CD4-positive, alpha-beta T cell treated with Interleukin-17A for 1 hour (primary cell): ENCODE data around the gene BTBD1.
"Not testable (repeated sequence)": the region's sequence is repeated elsewhere in the genome, so short reads cannot be mapped to it uniquely, and the experiment has no call there.

Experiments
- DNase-seq: peaks from one replicate; pipeline ENCODE4 v3.0.0-alpha.2; 2020

BTBD1 gene

DNA sequence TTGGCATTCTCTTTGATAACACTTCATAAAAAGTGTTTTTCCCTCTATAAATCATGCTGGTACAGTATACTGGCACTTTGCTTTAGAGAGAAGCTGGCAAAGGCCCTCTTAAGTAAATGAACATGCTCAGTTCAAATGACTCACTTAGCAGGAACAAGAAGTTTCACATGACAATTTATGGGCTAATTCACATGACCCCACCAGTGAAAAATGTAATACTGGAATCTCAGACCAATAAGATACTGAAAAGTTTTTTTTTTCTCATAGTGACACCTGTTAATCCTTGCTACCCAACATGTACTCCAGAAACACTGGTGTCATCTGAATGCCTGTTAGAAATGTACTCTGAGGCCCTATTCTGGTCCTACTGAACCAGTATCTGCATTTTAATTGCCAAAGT lies 13.9 kb downstream of the BTBD1 start:
- no peak for DNase-seq

- no peak for DNase-seq
Observed at GRCh38 chr15:83046558-83047127, 20.4 kb downstream of the BTBD1 start.

- no peak for DNase-seq
Observed at GRCh38 chr15:83044156-83044555, 22.9 kb downstream of the BTBD1 start.

DNA sequence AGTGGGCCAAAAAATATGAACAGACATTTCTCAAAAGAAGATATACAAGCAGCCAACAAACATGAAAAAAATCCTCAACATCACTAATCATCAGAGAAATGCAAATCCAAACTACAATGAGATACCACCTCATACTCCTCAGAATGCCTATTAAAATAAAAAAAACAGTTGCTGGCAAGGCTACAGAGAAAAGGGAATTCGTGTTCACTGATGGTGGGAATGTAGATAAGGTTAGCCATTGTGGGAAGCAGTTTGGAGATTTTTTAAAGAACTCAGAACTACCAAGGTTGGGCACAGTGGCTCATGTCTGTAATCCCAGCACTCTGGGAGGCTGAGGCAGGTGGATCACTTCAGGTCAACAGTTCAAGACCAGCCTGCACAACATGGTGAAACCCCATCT lies 27.8 kb downstream of the BTBD1 start:
- DNase-seq, result no peak

- no peak for DNase-seq
Observed at GRCh38 chr15:83036253-83036652, 30.8 kb downstream of the BTBD1 start.

DNA sequence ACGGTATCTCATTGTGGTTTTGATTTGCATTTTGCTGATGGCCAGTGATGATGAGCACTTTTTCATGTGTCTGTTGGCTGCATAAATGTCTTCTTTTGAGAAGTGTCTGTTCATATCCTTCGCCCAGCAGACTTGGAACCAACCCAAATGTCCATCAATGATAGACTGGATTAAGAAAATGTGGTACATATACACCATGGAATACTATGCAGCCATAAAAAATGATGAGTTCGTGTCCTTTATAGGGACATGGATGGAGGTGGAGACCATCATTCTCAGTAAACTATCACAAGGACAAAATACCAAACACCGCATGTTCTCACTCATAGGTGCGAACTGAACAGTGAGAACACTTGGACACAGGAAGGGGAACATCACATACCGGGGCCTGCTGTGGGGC lies 35.8 kb downstream of the BTBD1 start:
- DNase-seq, result not testable (repeated sequence)

DNA sequence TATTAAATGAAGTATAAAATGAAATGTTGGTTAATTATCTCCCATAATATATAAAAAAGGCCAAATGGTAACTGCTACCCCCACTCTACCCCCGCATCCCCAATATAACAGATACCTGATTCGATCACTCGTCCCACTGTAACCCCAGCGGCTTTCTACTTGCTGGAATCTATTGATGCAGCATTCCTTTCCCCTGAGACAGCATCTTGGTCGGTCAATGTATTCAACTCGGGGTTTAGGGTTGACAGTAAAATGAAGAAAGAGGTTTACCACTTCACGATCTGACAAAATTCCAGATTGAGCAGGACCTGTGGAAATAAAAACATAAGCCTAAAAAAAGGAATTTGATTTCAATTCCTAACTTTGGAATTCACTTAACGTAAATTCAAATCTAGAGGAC lies 37.0 kb downstream of the BTBD1 start:
- DNase-seq, result no peak

DNA sequence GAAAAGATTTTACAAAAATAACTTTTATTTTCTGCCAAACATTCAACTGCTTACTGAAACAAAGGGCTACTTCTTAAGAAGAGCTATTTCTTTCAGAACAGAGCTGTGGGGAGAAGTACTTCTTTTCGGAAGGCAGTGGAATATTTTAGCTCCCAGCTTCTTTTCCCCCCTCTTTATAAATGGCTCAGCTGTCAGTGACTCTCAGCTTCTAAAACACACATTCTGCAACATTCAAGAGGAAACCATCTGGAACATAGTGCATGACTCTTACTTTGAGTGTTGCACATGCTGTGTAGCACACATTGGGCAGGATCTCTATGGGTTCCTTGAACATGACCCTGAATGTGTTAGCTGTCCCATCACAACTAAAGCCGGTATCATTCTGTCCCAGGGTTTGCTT lies 48.6 kb downstream of the BTBD1 start:
- no peak for DNase-seq

DNA sequence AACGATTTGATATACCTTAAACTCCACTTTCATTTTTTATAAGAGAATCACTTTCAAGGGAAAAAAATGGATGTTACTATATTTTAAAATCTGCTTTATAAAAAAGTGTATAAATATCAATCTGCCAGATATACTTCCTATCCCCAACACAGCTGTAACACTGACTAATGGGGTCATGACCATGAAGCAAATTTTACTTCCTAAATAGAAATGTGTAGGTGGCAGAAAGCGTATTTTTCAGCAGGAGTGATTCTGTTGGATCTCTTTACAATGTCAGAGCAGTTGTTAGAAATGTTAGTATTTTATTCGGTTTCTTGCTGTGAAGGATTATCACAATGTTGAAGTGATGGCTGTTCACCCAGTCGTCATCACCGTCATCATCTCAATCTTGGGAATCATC lies 50.1 kb downstream of the BTBD1 start:
- DNase-seq, result no peak

DNA sequence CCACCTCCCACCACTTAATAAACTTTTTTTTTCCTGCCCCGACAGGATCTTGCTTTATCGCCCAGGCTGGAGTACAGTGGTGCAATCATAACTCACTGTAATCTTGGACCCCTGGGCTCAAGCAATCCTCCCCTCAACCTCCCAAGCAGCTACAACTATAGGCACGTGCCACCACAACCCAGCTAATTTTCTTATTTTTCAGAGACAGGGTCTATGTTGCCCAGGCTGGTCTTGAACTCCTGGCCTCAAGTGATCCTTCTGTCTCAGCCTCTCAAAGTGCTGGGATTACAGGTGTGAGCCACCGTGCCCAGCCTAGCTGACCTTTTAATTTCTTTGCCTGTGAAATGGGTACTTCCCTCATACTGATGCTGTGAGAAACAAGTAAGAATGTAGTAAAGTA lies 51.7 kb downstream of the BTBD1 start:
- no peak for DNase-seq

GRCh38 chr15:83014205-83014653 lies 52.8 kb downstream of the BTBD1 start:
- no peak for DNase-seq

- no peak for DNase-seq
Observed at GRCh38 chr15:83012636-83013035, 54.4 kb downstream of the BTBD1 start.

DNA sequence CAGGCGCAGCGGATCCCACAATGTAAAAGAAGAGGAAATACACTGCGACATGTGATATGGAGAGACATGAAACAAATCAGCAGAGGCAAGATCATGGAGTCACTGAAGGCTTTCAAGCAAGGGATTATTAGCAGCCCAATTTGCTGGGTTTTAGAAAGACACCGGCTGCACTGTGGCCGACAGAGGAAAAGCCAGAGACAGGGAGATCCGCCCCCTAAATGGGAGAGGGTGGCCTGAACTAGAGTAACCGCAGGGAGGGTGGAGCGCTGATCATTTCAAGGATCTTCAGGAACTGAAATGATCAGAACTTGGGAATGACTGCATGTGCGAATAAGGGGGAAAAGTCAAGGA lies 55.0 kb downstream of the BTBD1 start:
- no peak for DNase-seq

GRCh38 chr15:83011271-83012075 lies 55.6 kb downstream of the BTBD1 start, which contains the start of gene C15orf40:
Gene C15orf40, minus strand, starts transcription at chr15:83011639. Its CDS starts 32 bp downstream, at chr15:83011607.
- DNase-seq, result peak; percentile 89

- DNase-seq, result peak; percentile 85
Observed at GRCh38 chr15:83010709-83011270, 56.3 kb downstream of the BTBD1 start.

DNA sequence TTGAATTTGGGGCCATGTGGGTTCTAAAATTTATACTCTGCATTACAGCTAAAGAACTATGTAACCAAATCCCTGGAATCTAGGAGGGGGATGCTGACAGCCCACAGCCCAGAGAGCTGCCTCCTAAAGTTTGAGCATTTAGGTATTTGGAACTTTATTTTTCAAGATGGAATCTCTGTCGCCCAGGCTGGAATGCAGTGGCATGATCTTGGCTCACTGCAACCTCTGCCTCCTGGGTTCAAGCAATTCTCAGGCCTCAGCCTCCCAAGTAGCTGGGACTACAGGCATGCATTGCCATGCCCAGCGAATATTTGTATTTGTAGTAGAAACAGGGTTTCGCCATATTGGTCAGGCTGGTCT lies 66.4 kb downstream of the BTBD1 start:
- not testable (repeated sequence) for DNase-seq

DNA sequence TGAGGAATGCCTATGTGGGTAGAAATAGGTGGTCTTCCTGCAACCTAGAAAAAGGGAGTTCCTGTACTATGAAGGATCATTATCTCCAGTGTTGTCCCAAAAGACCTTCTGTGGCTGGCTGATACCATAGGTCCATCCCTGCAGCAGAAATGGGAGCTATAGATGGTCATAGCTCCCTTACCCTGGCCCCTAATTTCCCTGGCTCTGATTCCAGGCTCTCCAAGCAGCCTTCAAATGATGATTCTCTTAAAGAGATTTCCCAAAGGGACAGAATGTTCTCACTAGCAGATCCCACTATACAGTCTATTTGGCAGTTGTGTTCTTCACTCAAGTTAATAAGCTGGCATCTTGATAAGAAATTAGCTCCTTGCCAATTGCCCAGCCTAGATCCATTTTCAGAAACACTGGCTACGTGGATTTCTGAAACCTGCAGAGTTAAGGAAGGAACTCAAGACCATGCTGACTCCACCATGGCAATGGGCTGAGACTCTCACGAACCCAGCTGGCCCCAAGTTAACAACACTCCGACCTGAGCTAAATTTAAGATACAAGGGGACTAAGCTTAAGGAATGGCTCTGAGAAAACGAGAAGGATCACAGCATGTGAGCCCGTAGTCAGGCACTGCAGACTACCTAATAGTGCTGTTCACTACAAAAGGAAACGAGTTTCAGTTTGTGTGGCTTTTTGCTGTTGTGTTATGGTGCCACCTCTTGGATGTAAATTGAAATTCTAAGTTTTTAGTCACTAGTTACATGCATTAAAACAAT lies 67.0 kb downstream of the BTBD1 start:
- peak; percentile 70 for DNase-seq

DNA sequence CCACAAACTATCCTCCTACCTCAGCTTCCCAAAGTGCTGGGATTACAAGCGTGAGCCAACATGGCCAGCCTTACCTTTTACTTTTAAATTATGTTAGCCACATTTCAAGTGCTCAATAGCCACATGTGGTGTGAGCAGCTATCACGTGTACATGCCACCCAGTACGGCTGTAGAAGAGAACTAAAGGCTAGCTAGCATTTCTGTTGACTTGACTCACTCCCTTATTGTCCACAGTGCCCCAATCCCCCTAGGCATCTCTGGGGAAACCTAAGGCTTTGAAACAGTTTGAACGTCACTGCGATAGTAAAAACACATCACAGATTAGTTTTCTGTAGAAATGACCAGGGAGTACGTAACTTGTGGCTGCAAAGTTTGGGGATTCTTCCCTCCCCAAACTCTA lies 67.6 kb downstream of the BTBD1 start:
- DNase-seq, result no peak

- no peak for DNase-seq
Observed at GRCh38 chr15:82995938-82996337, 71.1 kb downstream of the BTBD1 start.

DNA sequence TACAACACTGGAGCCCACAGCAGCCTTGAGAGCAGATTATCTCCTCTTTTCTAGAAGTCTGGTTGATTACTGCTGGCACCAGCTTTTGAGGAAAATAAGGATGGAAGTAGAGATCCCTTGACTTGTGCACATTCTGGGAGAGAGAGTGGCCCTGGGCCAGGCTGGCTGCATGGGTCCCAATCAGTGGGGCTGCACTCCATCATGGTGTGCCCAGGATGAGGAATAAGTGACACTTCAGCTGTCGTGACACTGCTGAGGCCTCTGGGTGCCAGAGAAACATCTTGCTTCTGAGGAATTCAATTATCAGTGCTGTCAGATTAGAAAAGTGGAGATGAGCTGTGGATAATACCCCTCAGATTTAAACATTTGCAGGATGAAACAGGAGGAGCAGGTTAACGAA lies 72.0 kb downstream of the BTBD1 start:
- DNase-seq, result no peak

DNA sequence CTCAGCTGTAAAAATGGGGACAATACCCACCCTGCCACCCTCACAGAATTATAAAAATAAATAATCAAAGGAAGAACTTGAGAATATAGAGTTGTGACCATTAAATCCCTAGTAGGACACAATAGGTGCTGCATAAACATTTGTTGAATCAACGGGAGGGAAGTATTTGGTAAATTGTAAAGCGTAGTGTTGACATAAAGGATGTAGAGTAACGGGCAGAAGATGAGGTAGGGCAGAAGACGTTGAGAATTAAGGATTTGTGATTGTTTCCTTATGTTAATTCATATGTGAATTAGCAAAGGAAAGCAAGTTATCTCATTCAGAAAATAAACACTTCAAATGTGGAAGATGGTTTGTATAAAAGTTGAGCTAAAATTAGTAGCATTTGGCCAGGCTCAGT lies 73.9 kb downstream of the BTBD1 start:
- DNase-seq, result no peak

- no peak for DNase-seq
Observed at GRCh38 chr15:82992436-82992998, 74.5 kb downstream of the BTBD1 start.

DNA sequence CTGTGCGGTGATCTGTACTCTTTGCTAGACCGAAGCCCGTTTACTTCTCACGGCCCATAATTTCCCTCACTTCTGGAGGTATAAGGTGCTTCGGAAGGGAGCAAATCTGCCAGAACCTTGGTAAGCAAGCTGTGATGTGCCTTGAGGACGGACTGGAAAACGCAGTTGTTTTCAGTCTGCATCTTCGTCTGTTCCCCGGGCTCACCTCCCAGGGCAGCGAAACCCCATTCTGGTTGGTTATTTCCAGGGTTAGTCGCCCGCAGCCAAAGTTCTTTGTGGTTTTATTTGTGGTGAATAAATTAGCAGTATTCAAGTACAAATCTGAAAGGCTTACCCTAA lies 80.6 kb downstream of the BTBD1 start:
- peak; percentile 38 for DNase-seq
